Mammary epithelial cell (primary cell): Measurements from ENCODE around the gene ATP5PD.
"Not testable (repeated sequence)": the region's sequence is repeated elsewhere in the genome, so short reads cannot be mapped to it uniquely, and the experiment has no call there.

Experiments
- CTCF ChIP-seq, 2 donors: IDR thresholded peaks in 1 of 2; conservative IDR thresholded peaks in 1 of 2; 2 replicates each; pipeline ENCODE4 v1.5.1; 2011 to 2012; ENCODE audit warnings: inconsistent platforms in 2 of 2, low read length in 2 of 2, mild to moderate bottlenecking in 2 of 2, control low read depth in 1 of 2, low read depth in 1 of 2; ENCODE audit not compliant: insufficient read depth in 1 of 2; ENCODE audit errors: extremely low read depth in 1 of 2
- EZH2 ChIP-seq: IDR thresholded peaks from 2 replicates; pipeline ENCODE4 v1.6.1; 2012; ENCODE audit warnings: low read length, inconsistent platforms, borderline replicate concordance

GRCh38 chr17:75025398-75025734, 21.4 kb downstream of the ATP5PD start:
- not testable (repeated sequence) for TF ChIP-seq EZH2; CTCF (conservative IDR thresholded peaks at IDR 0.05 in 1 of 2, IDR thresholded peaks at IDR 0.05 in 1 of 2; ENCODE audit: extremely low read depth in 1 of 2, insufficient read depth in 1 of 2, low read depth in 1 of 2, low read length in 2 of 2)
